SU-DHL-6 (cell line): ENCODE measurements around the gene UGT1A10.

ENCODE experiments used
- H2AFZ ChIP-seq: fragments of 200-600 bp; sonication (generic); 2 replicates; pipeline ENCODE4 v1.6.1; 2014; ENCODE audit warnings: low read depth, mild to moderate bottlenecking, moderate library complexity, mixed read lengths, antibody characterized with exemption, low read length; ENCODE audit not compliant: severe bottlenecking
- H3F3A ChIP-seq: fragments of 200-600 bp; shearing (Covaris generic); 2 replicates; pipeline ENCODE4 v1.6.0; 2016; ENCODE audit warnings: antibody characterized with exemption, mild to moderate bottlenecking; ENCODE audit not compliant: insufficient read depth
- H3K27ac ChIP-seq: fragments of 200-600 bp; sonication (generic); 2 replicates; pipeline ENCODE4 v1.5.1; 2016; ENCODE audit warnings: low read depth, mild to moderate bottlenecking, low read length, moderate library complexity, mixed read lengths
- H3K27me3 ChIP-seq: fragments of 200-600 bp; sonication (generic), shearing (Covaris generic); 2 replicates; pipeline ENCODE4 v1.6.0; 2014; ENCODE audit warnings: mild to moderate bottlenecking, low read length
- H3K36me3 ChIP-seq: fragments of 200-600 bp; sonication (generic); 2 replicates; pipeline ENCODE4 v1.6.1; 2014; ENCODE audit warnings: mild to moderate bottlenecking, low read length, mixed read lengths
- H3K4me2 ChIP-seq: fragments of 300-600, 200-600 bp; shearing (Covaris generic), sonication (generic); 2 replicates; pipeline ENCODE4 v1.6.0; 2014; ENCODE audit warnings: low read length, low read depth, mild to moderate bottlenecking; ENCODE audit not compliant: poor library complexity, severe bottlenecking
- H3K4me3 ChIP-seq: fragments of 200-600 bp; sonication (generic); 2 replicates; pipeline ENCODE4 v1.5.1; 2014; ENCODE audit warnings: antibody characterized with exemption, low read length, mild to moderate bottlenecking, mixed read lengths; ENCODE audit not compliant: insufficient read depth, poor library complexity, severe bottlenecking
- H3K79me2 ChIP-seq: fragments of 200-600 bp; sonication (generic); 2 replicates; pipeline ENCODE4 v1.6.1; 2014; ENCODE audit warnings: mild to moderate bottlenecking, low read length, moderate library complexity; ENCODE audit not compliant: insufficient read depth
- H3K9ac ChIP-seq: fragments of 200-600 bp; sonication (generic); 2 replicates; pipeline ENCODE4 v1.7.0; 2014; ENCODE audit warnings: mild to moderate bottlenecking, low read length
- H3K9me2 ChIP-seq: fragments of 200-600 bp; sonication (generic); replicated peaks from 2 replicates; pipeline ENCODE4 v1.6.1; 2014; ENCODE audit warnings: low read length; ENCODE audit not compliant: insufficient read depth
- H3K9me3 ChIP-seq: fragments of 200-600 bp; sonication (generic); 2 replicates; pipeline ENCODE4 v1.6.1; 2014; ENCODE audit warnings: low read length, mixed read lengths; ENCODE audit not compliant: insufficient read depth
- H4K20me1 ChIP-seq: fragments of 200-600 bp; sonication (generic); 2 replicates; pipeline ENCODE4 v1.6.1; 2014; ENCODE audit warnings: low read depth, mild to moderate bottlenecking, antibody characterized with exemption, low read length, moderate library complexity, mixed read lengths
- EZH2phosphoT487 ChIP-seq: fragments of 200-600 bp; sonication (generic), shearing (Covaris generic); conservative IDR thresholded peaks from 2 replicates; pipeline ENCODE4 v1.6.1; 2018; ENCODE audit warnings: mild to moderate bottlenecking, antibody characterized with exemption, low read length, moderate library complexity, mixed read lengths
- TF ChIP-seq, protein P1 (sequence below): fragments of 200-600 bp; sonication (generic); IDR thresholded peaks from one replicate; pipeline ENCODE4 v1.5.1; 2017; ENCODE audit warnings: antibody characterized with exemption, mild to moderate bottlenecking, low read length, moderate library complexity; ENCODE audit not compliant: insufficient read depth, poor library complexity, severe bottlenecking

The UGT1A10 gene

GRCh38 chr2:233680361-233681045 is 44.3 kb downstream of the UGT1A10 start:
- Histone ChIP-seq H2AFZ (no peak overlapping the region), H4K20me1 (no peaks in the 10 kb centered on the region), H3K27me3 (no peaks in the 10 kb centered on the region), H3K4me3 (no peak overlapping the region), H3K9me2 (no peaks in the 10 kb centered on the region), H3K9me3 (no peaks in the 10 kb centered on the region), H3K4me2 (no peak overlapping the region), H3F3A (no peaks in the 10 kb centered on the region), H3K9ac (no peak overlapping the region), H3K79me2 (no peaks in the 10 kb centered on the region), H3K27ac (no peak overlapping the region), H3K36me3 (no peaks in the 10 kb centered on the region)
- TF ChIP-seq, protein P1, sequence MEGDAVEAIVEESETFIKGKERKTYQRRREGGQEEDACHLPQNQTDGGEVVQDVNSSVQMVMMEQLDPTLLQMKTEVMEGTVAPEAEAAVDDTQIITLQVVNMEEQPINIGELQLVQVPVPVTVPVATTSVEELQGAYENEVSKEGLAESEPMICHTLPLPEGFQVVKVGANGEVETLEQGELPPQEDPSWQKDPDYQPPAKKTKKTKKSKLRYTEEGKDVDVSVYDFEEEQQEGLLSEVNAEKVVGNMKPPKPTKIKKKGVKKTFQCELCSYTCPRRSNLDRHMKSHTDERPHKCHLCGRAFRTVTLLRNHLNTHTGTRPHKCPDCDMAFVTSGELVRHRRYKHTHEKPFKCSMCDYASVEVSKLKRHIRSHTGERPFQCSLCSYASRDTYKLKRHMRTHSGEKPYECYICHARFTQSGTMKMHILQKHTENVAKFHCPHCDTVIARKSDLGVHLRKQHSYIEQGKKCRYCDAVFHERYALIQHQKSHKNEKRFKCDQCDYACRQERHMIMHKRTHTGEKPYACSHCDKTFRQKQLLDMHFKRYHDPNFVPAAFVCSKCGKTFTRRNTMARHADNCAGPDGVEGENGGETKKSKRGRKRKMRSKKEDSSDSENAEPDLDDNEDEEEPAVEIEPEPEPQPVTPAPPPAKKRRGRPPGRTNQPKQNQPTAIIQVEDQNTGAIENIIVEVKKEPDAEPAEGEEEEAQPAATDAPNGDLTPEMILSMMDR = no peak
- TF ChIP-seq EZH2phosphoT487 = no peak

DNA sequence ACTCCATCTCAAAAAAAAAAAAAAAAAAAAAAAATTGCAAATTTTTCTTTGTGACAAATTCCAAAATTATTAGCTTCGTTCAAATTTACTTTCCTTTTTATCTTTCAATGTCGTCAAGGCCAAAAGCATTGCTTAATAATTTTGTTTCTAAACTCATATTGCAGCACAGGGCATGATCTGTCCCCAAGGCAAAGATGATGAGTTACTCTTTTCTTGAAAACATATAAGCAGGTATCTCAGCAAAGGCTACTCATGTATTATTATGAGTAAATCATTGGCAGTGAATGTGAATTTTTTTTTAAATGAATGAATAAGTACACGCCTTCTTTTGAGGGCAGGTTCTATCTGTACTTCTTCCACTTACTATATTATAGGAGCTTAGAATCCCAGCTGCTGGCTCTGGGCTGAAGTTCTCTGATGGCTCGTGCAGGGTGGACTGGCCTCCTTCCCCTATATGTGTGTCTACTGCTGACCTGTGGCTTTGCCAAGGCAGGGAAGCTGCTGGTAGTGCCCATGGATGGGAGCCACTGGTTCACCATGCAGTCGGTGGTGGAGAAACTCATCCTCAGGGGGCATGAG is 45.4 kb downstream of the UGT1A10 start, which contains the start of gene UGT1A7:
TSS of gene UGT1A7 (plus strand) at position 381 of the 579 bp plus-strand sequence. CDS start at position 418, 37 bp downstream.
- no peaks in the 10 kb centered on the region for H3F3A ChIP-seq
- TF ChIP-seq EZH2phosphoT487 = no peak
- TF ChIP-seq, protein P1 = no peak
- H3K27me3 ChIP-seq = no peaks in the 10 kb centered on the region
- no peaks in the 10 kb centered on the region for H3K9me3 ChIP-seq
- H3K27ac ChIP-seq = no peak within 1 kb of the TSS
- no peak within 1 kb of the TSS for H3K4me3 ChIP-seq
- no peaks in the 10 kb centered on the region for H3K79me2 ChIP-seq
- no peaks in the 10 kb centered on the region for H3K36me3 ChIP-seq
- H3K9ac ChIP-seq = no peak within 1 kb of the TSS
- H3K9me2 ChIP-seq = no peaks in the 10 kb centered on the region
- no peaks in the 10 kb centered on the region for H4K20me1 ChIP-seq
- H3K4me2 ChIP-seq = no peak within 1 kb of the TSS
- H2AFZ ChIP-seq = no peak within 1 kb of the TSS

GRCh38 chr2:233684640-233685039 is 48.4 kb downstream of the UGT1A10 start:
- no peaks in the 10 kb centered on the region for H4K20me1 ChIP-seq

More at GRCh38 chr2:233684640-233685039, 48.4 kb downstream of the UGT1A10 start:
- H3K9me2 ChIP-seq = no peaks in the 10 kb centered on the region
- no peak overlapping the region for H2AFZ ChIP-seq
- no peaks in the 10 kb centered on the region for H3K79me2 ChIP-seq
- no peak overlapping the region for H3K9ac ChIP-seq
- no peaks in the 10 kb centered on the region for H3F3A ChIP-seq
- no peaks in the 10 kb centered on the region for H3K27me3 ChIP-seq
- TF ChIP-seq EZH2phosphoT487 = no peak
- TF ChIP-seq, protein P1 = no peak
- no peak overlapping the region for H3K27ac ChIP-seq
- H3K4me3 ChIP-seq = no peak overlapping the region
- H3K4me2 ChIP-seq = no peak overlapping the region
- no peaks in the 10 kb centered on the region for H3K9me3 ChIP-seq
- H3K36me3 ChIP-seq = no peaks in the 10 kb centered on the region
